Measurements from ENCODE around the gene DNAJC4. TPM values are rescaled to one million over a fixed set of nuclear protein-coding genes. Genes with fewer than 3 reads are reported as not detected.

The DNAJC4 gene
- total and polyA plus RNA-seq, 9 of the 15 experiments (the other 6 are each of a cell fraction or from before 2014, with no cell fraction given): 4.0 to 32.6 (median 19.9) TPM

GRCh38 chr11:64235437-64236161 lies 5.3 kb downstream of the DNAJC4 start (continued):
- TF ChIP-seq ERF (CRISPR knock-in tag; IDR thresholded peaks at IDR 0.05) (no peak), CHD4 (IDR thresholded peaks at IDR 0.05; ENCODE audit: insufficient read depth, insufficient replicate concordance, low read depth, low read length, poor library complexity, severe bottlenecking) (no peak), ZNF146 (CRISPR knock-in tag; IDR thresholded peaks at IDR 0.05; ENCODE audit: unreplicated experiment) (no peak), PRDM10 (IDR thresholded peaks at IDR 0.05; ENCODE audit: partially characterized antibody) (no peak), ZNF224 (CRISPR knock-in tag; IDR thresholded peaks at IDR 0.05) (no peak), ZNF561 (CRISPR knock-in tag; conservative IDR thresholded peaks at IDR 0.05) (no peak), ID3 (CRISPR knock-in tag; IDR thresholded peaks at IDR 0.05) (no peak), ID3 (tag; IDR thresholded peaks at IDR 0.05) (no peak), ZNF184 (CRISPR knock-in tag; IDR thresholded peaks at IDR 0.05) (no peak), HNRNPL (IDR thresholded peaks at IDR 0.05; ENCODE audit: low read depth, low read length) (peak; percentile 78; the same call in 1 of the 2 replicates), MLX (CRISPR knock-in tag; conservative IDR thresholded peaks at IDR 0.05) (no peak), ETV6 (IDR thresholded peaks at IDR 0.05; ENCODE audit: borderline replicate concordance in 1 of 2, low read depth in 2 of 2, low read length in 1 of 2) (no peak), ETV6 (CRISPR knock-in tag; IDR thresholded peaks at IDR 0.05; ENCODE audit: borderline replicate concordance) (no peak)
